OCI-LY3 (cell line): ENCODE results near the gene TMEM59L.

Source experiments
- EZH2phosphoT487 ChIP-seq: fragments of 200-600 bp; shearing (Covaris generic); IDR thresholded peaks from 2 replicates; pipeline ENCODE4 v1.6.1; 2018; ENCODE audit warnings: antibody characterized with exemption, mixed run types, low read depth
- TF ChIP-seq, protein P1 (sequence below): fragments of 200-600, 300-600 bp; sonication (generic); IDR thresholded peaks from 2 replicates; pipeline ENCODE4 v1.5.1; 2014; ENCODE audit warnings: antibody characterized with exemption, low read length, low read depth

DNA sequence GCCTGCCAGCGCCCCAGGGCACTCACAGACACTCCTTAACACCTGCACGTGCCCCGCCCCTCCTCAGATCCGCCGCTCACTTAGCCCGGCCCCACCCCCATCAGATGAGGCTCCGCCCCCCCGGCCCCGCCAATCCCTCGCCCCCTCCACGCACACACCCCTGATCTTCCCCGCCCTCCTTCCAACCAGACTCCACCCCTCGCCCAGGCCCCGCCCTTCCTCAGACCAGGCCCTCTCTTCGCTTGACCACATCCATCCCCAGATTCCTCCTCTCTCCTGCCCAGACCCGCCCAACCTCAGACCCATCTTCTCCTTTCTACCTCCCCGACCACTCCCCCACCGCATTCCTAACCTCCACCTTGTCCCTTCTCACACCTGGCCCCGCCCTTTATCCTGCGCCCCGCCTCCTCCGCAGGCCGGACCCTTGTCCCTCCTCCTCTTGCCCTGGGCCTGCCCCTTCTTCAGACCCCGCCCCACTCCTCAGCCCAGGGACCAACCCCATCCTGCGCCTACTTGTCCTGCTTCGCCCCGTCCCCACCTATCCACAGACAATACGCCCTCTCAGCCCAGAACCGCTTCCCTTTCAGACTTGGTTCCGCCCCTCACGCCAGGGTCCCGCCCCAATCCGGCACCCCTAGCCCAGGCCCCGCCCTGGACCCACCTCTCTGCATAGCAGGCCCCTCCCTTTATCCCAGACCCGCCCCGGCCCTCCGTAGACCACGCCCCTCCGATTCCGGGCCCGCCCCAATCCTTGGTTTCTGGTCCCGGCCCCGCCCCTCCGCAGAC lies 23.7 kb downstream of the TMEM59L start:
- TF ChIP-seq, protein P1, sequence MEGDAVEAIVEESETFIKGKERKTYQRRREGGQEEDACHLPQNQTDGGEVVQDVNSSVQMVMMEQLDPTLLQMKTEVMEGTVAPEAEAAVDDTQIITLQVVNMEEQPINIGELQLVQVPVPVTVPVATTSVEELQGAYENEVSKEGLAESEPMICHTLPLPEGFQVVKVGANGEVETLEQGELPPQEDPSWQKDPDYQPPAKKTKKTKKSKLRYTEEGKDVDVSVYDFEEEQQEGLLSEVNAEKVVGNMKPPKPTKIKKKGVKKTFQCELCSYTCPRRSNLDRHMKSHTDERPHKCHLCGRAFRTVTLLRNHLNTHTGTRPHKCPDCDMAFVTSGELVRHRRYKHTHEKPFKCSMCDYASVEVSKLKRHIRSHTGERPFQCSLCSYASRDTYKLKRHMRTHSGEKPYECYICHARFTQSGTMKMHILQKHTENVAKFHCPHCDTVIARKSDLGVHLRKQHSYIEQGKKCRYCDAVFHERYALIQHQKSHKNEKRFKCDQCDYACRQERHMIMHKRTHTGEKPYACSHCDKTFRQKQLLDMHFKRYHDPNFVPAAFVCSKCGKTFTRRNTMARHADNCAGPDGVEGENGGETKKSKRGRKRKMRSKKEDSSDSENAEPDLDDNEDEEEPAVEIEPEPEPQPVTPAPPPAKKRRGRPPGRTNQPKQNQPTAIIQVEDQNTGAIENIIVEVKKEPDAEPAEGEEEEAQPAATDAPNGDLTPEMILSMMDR: no peak
- TF ChIP-seq EZH2phosphoT487: no peak
